Endothelial cell of umbilical vein (primary cell): ENCODE results near the gene CACNA1C.

Experiments
- CTCF ChIP-seq, 2 donors: IDR thresholded peaks; 1 replicate in 1 of 2; 2 replicates in 1 of 2; pipeline ENCODE4 v1.5.1; 2011; ENCODE audit warnings: low read length in 2 of 2, mild to moderate bottlenecking in 2 of 2, moderate library complexity in 2 of 2, control low read depth in 1 of 2, inconsistent platforms in 1 of 2, low read depth in 1 of 2; ENCODE audit not compliant: insufficient read depth in 1 of 2; ENCODE audit errors: extremely low read depth in 1 of 2
- POLR2A ChIP-seq: IDR thresholded peaks from 2 replicates; pipeline ENCODE4 v1.6.1; 2012; ENCODE audit warnings: low read depth, mild to moderate bottlenecking, control low read depth, low read length

GRCh38 chr12:2325519-2325918, 272.7 kb downstream of the CACNA1C start:
- TF ChIP-seq CTCF (IDR thresholded peaks at IDR 0.05; ENCODE audit: extremely low read depth in 1 of 2, insufficient read depth in 1 of 2, low read depth in 1 of 2, low read length in 2 of 2) (no peak), POLR2A (no peak)
